Naive thymus-derived CD4-positive, alpha-beta T cell (primary cell): ENCODE measurements around the gene ACKR1. TPM values are rescaled to one million over a fixed set of nuclear protein-coding genes. Genes with fewer than 3 reads are reported as not detected.
A peak's percentile ranks its signal among the peaks of the same experiment; 100 is the strongest.

ENCODE experiments used
- ATAC-seq: fragments of 150-1000 bp; cut with Tn5 transposase; 2 replicates; pipeline ENCODE4 v1.10.0; 2021; ENCODE audit warnings: mild to moderate bottlenecking, moderate library complexity
- CTCF ChIA-PET: fragments of 350-600 bp; sonication (Branson Sonifier 250); formaldehyde crosslinking; loops from one replicate; lab custom pipeline; 2021; ENCODE audit warnings: antibody characterized with exemption; lab: Charles Lee
- POLR2A ChIA-PET: fragments of 350-600 bp; sonication (Branson Sonifier 250); formaldehyde crosslinking; loops from one replicate; lab custom pipeline; 2021; ENCODE audit warnings: antibody characterized with exemption, inconsistent platforms; lab: Charles Lee
- DNase-seq, 9 donors: peaks; one replicate each; pipeline versions ENCODE4 v3.0.0 to v3.0.0-alpha.2; 2020 to 2022; ENCODE audit warnings: mixed read lengths in 1 of 9
- H3K27ac ChIP-seq: one replicate; pipeline ENCODE4 v1.7.0; 2013; ENCODE audit warnings: mild to moderate bottlenecking, low read depth, low read length, moderate library complexity
- H3K27me3 ChIP-seq, 2 donors: one replicate each; pipeline ENCODE4 v1.7.0; 2013; ENCODE audit warnings: low read length in 2 of 2, mild to moderate bottlenecking in 2 of 2, moderate library complexity in 2 of 2; ENCODE audit not compliant: control insufficient read depth in 2 of 2, insufficient read depth in 2 of 2
- H3K36me3 ChIP-seq, 3 experiments: 1 replicate in 2 of 3; 2 replicates in 1 of 3; pipeline ENCODE4 v1.7.0; 2013; ENCODE audit warnings: low read length in 3 of 3, mild to moderate bottlenecking in 3 of 3, moderate library complexity in 1 of 3; ENCODE audit not compliant: insufficient read depth in 3 of 3, control insufficient read depth in 2 of 3
- H3K4me1 ChIP-seq, 2 donors: one replicate each; pipeline ENCODE4 v1.7.0; 2013; ENCODE audit warnings: low read length in 2 of 2, mild to moderate bottlenecking in 2 of 2, moderate library complexity in 1 of 2; ENCODE audit not compliant: control insufficient read depth in 2 of 2, insufficient read depth in 2 of 2
- H3K4me3 ChIP-seq: 2 replicates; pipeline ENCODE4 v1.7.0; 2013; ENCODE audit warnings: mild to moderate bottlenecking, low read length
- H3K9me3 ChIP-seq, 3 experiments: 1 replicate in 2 of 3; 2 replicates in 1 of 3; pipeline ENCODE4 v1.7.0; 2013; ENCODE audit warnings: low read length in 3 of 3; ENCODE audit not compliant: control insufficient read depth in 2 of 3
- H3K27ac Mint-ChIP-seq, 9 donors: one replicate each; pipeline ENCODE4 v1.8.0; 2020 to 2022; ENCODE audit warnings: mixed read lengths in 9 of 9, mild to moderate bottlenecking in 8 of 9, moderate library complexity in 5 of 9, inconsistent platforms in 2 of 9
- H3K27me3 Mint-ChIP-seq, 5 donors: one replicate each; pipeline ENCODE4 v1.8.0; 2021 to 2022; ENCODE audit warnings: mixed read lengths in 5 of 5, mild to moderate bottlenecking in 1 of 5
- H3K36me3 Mint-ChIP-seq, 5 donors: one replicate each; pipeline ENCODE4 v1.8.0; 2020 to 2022; ENCODE audit warnings: mixed read lengths in 5 of 5, mild to moderate bottlenecking in 3 of 5, inconsistent platforms in 1 of 5
- H3K4me1 Mint-ChIP-seq, 7 donors: one replicate each; pipeline ENCODE4 v1.8.0; 2020 to 2022; ENCODE audit warnings: mixed read lengths in 7 of 7, mild to moderate bottlenecking in 3 of 7, inconsistent platforms in 1 of 7
- H3K4me3 Mint-ChIP-seq, 10 donors: one replicate each; pipeline ENCODE4 v1.8.0; 2020 to 2022; ENCODE audit warnings: mild to moderate bottlenecking in 10 of 10, mixed read lengths in 10 of 10, moderate library complexity in 6 of 10, inconsistent platforms in 2 of 10
- H3K9me3 Mint-ChIP-seq, 11 donors: one replicate each; pipeline ENCODE4 v1.8.0; 2020 to 2022; ENCODE audit warnings: mixed read lengths in 11 of 11, mild to moderate bottlenecking in 4 of 11, inconsistent platforms in 1 of 11, moderate library complexity in 1 of 11
- intact Hi-C, 2 donors: fragments of 100-400 bp; cut with micrococcal nuclease; formaldehyde crosslinking; loops; one replicate each; pipeline ENCODE4 v1.15.1; 2023
- polyA plus RNA-seq, 2 donors: library from polyadenylated mRNA; unstranded; fragments of 300-500 nt; fragmentation: Illumina TruSeq; gene quantifications; one replicate each; pipeline ENCODE4 v1.2.3, GENCODE V29; 2021
- total RNA-seq, 6 experiments: library from RNA in 5 of 6; stranded (reverse) in 5 of 6; gene quantifications; 1 replicate in 5 of 6; 2 replicates in 1 of 6; pipeline ENCODE4 v1.2.3 and lab custom pipeline; 2021 to 2026

The ACKR1 gene
- total and polyA plus RNA-seq, 7 experiments from 2014 or later = not detected

GRCh38 chr1:159206110-159206509, 1.4 kb downstream of the ACKR1 start:
- Histone ChIP-seq H3K4me1 (no peaks in the 10 kb centered on the region), H3K4me3 (no peak overlapping the region), H3K9me3 (no peaks in the 10 kb centered on the region), H3K36me3 (no peaks in the 10 kb centered on the region), H3K27me3 (no peaks in the 10 kb centered on the region), H3K27ac (no peak overlapping the region)
- ChIA-PET CTCF (no interaction called here), POLR2A (no interaction called here)
- H3K9me3 Mint-ChIP-seq = peaks cover 0 to 1% (median 0%) of the 10 kb centered on the region in 11 donors
- ATAC-seq = no peak
- H3K27me3 Mint-ChIP-seq = peaks cover 42 to 79% (median 71%) of the 10 kb centered on the region in 5 donors
- peaks cover 0 to 6% (median 0%) of the 10 kb centered on the region in 7 donors for H3K4me1 Mint-ChIP-seq
- no peak for DNase-seq
- H3K27ac Mint-ChIP-seq = no peak overlapping the region
- H3K36me3 Mint-ChIP-seq = no peaks in the 10 kb centered on the region
- H3K4me3 Mint-ChIP-seq = no peak overlapping the region
- intact Hi-C loops = no loop called here

- POLR2A ChIA-PET = no interaction called here
- no peak for ATAC-seq
- CTCF ChIA-PET = no interaction called here
These were observed 2.4 kb downstream of the ACKR1 start for GRCh38 chr1:159207080-159207479.

GRCh38 chr1:159207774-159208173, 3.1 kb downstream of the ACKR1 start:
- Mint-ChIP-seq H3K27me3 (peaks cover 40 to 80% (median 71%) of the 10 kb centered on the region in 5 donors), H3K36me3 (no peaks in the 10 kb centered on the region), H3K27ac (no peak overlapping the region), H3K4me1 (peaks cover 0 to 2% (median 0%) of the 10 kb centered on the region in 7 donors), H3K4me3 (no peak overlapping the region), H3K9me3 (peaks cover 0 to 1% (median 0%) of the 10 kb centered on the region in 11 donors)
- Histone ChIP-seq H3K9me3 (no peaks in the 10 kb centered on the region), H3K4me1 (no peaks in the 10 kb centered on the region), H3K36me3 (no peaks in the 10 kb centered on the region), H3K4me3 (no peak overlapping the region), H3K27ac (no peak overlapping the region), H3K27me3 (no peaks in the 10 kb centered on the region)
- intact Hi-C loops = no loop called here
- POLR2A ChIA-PET = no interaction called here
- DNase-seq (no peak), ATAC-seq (no peak)
- CTCF ChIA-PET = no interaction called here

More at GRCh38 chr1:159207080-159207479, 2.4 kb downstream of the ACKR1 start:
- no peak overlapping the region for H3K27ac Mint-ChIP-seq
- Histone ChIP-seq H3K4me3 (no peak overlapping the region), H3K4me1 (no peaks in the 10 kb centered on the region), H3K36me3 (no peaks in the 10 kb centered on the region), H3K27ac (no peak overlapping the region), H3K9me3 (no peaks in the 10 kb centered on the region), H3K27me3 (no peaks in the 10 kb centered on the region)
- H3K9me3 Mint-ChIP-seq = peaks cover 0 to 1% (median 0%) of the 10 kb centered on the region in 11 donors
- intact Hi-C loops = no loop called here
- H3K36me3 Mint-ChIP-seq = no peaks in the 10 kb centered on the region
- H3K27me3 Mint-ChIP-seq = peaks cover 40 to 80% (median 70%) of the 10 kb centered on the region in 5 donors
- H3K4me1 Mint-ChIP-seq = peaks cover 0 to 2% (median 0%) of the 10 kb centered on the region in 7 donors
- H3K4me3 Mint-ChIP-seq = no peak overlapping the region
- DNase-seq = no peak

DNA sequence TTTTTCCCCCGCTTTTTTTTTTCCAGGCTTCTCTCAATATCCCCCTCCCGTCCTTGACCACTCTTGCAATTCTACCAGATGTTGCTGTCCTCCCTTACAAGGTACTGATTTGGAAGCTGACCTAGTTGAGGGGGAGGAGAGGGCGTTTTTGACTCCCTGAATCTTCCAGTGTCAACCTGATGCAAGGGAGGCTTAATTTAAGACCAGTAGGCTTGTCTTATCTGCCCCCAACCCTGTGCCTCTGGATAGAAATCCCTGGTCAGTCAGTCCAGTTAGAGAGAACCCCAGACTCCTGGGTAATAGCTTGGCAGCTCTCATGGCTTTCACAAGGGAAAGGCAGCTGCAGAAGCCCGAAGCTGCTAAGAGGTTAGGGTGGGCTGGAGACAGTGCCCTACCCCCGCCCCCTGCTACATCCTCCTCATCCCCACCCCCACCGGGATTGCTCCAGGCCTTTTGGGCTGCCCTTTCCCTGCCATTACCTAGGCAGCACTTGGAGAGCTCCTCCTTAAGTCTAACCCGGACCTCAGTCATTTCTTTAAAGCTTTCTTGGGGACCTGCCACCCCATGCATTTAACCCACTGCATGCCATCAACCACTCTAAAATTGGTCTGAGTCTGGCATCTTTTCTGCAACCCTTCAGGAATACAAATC, 3.6 kb downstream of the ACKR1 start:
- DNase-seq (no peak), ATAC-seq (no peak)
- H3K4me1 ChIP-seq = no peaks in the 10 kb centered on the region
- H3K9me3 Mint-ChIP-seq = peaks cover 0 to 1% (median 0%) of the 10 kb centered on the region in 11 donors
- H3K27me3 Mint-ChIP-seq = peaks cover 40 to 75% (median 72%) of the 10 kb centered on the region in 5 donors
- H3K36me3 ChIP-seq = no peaks in the 10 kb centered on the region
- no peaks in the 10 kb centered on the region for H3K36me3 Mint-ChIP-seq
- H3K27ac Mint-ChIP-seq = no peak overlapping the region
- H3K27ac ChIP-seq = no peak overlapping the region
- no peak overlapping the region for H3K4me3 Mint-ChIP-seq
- peaks cover 0 to 2% (median 0%) of the 10 kb centered on the region in 7 donors for H3K4me1 Mint-ChIP-seq
- H3K27me3 ChIP-seq = no peaks in the 10 kb centered on the region
- H3K9me3 ChIP-seq = no peaks in the 10 kb centered on the region
- ChIA-PET POLR2A (no interaction called here), CTCF (no interaction called here)
- no peak overlapping the region for H3K4me3 ChIP-seq
- intact Hi-C loops = no loop called here

GRCh38 chr1:159209061-159209460, 4.4 kb downstream of the ACKR1 start:
- no peak overlapping the region for H3K27ac ChIP-seq
- no peaks in the 10 kb centered on the region for H3K9me3 Mint-ChIP-seq
- no peak overlapping the region for H3K27ac Mint-ChIP-seq
- no peaks in the 10 kb centered on the region for H3K36me3 Mint-ChIP-seq
- no peak overlapping the region for H3K4me3 ChIP-seq
- no peak overlapping the region for H3K4me3 Mint-ChIP-seq
- H3K4me1 ChIP-seq = no peaks in the 10 kb centered on the region
- peaks cover 39 to 74% (median 70%) of the 10 kb centered on the region in 5 donors for H3K27me3 Mint-ChIP-seq
- CTCF ChIA-PET = no interaction called here
- H3K4me1 Mint-ChIP-seq = peaks cover 0 to 3% (median 0%) of the 10 kb centered on the region in 7 donors
- intact Hi-C loops = no loop called here
- H3K36me3 ChIP-seq = no peaks in the 10 kb centered on the region
- H3K27me3 ChIP-seq = no peaks in the 10 kb centered on the region
- POLR2A ChIA-PET = no interaction called here
- no peak for ATAC-seq
- no peak for DNase-seq
- no peaks in the 10 kb centered on the region for H3K9me3 ChIP-seq

- DNase-seq = peak in 6 of 9 donors; percentile 2 to 46 (median 22)
- Histone ChIP-seq H3K9me3 (no peaks in the 10 kb centered on the region), H3K4me1 (no peaks in the 10 kb centered on the region), H3K36me3 (no peaks in the 10 kb centered on the region), H3K4me3 (no peak overlapping the region), H3K27ac (no peak overlapping the region), H3K27me3 (no peaks in the 10 kb centered on the region)
- intact Hi-C loops = loop anchor here (1.0 to 5.0 kb wide), 4 partner anchors 50 to 1629 kb away; no protein-coding TSS in a partner anchor
- Mint-ChIP-seq H3K36me3 (no peaks in the 10 kb centered on the region), H3K27me3 (peaks cover 39 to 70% (median 55%) of the 10 kb centered on the region in 5 donors), H3K4me1 (peaks cover 0 to 3% (median 0%) of the 10 kb centered on the region in 7 donors), H3K9me3 (no peaks in the 10 kb centered on the region), H3K4me3 (no peak overlapping the region), H3K27ac (no peak overlapping the region)
- ATAC-seq = no peak
- ChIA-PET CTCF (interaction anchor here (0.6 to 2.3 kb wide), 3 partner anchors 14 to 72 kb away, joined by 3 to 6 read pairs (median 4); no protein-coding TSS in a partner anchor), POLR2A (no interaction called here)
These were observed 6.9 kb downstream of the ACKR1 start for GRCh38 chr1:159211331-159212136.
